M059J (cell line): Measurements from ENCODE around the gene TLE3. TPM values are rescaled to one million over a fixed set of nuclear protein-coding genes. Genes with fewer than 3 reads are reported as not detected.
A peak's percentile ranks its signal among the peaks of the same experiment; 100 is the strongest.
"Not testable (repeated sequence)": the region's sequence is repeated elsewhere in the genome, so short reads cannot be mapped to it uniquely, and the experiment has no call there.

ENCODE experiments used
- DNase-seq: peaks from one replicate; pipeline ENCODE4 v3.0.0-alpha.2; 2012; ENCODE audit warnings: low read depth
- total RNA-seq: library from RNA; depleted of rRNA; stranded (reverse); fragments of >200 nt; shearing (Covaris generic); gene quantifications from 2 replicates; pipeline ENCODE4 v1.2.3, GENCODE V29; 2014; rRNA removed

Gene TLE3
- total RNA-seq = 6.4 and 15.6 TPM in 2 replicates

- peak; percentile 96 for DNase-seq
Observed at GRCh38 chr15:70097321-70098152, at the start of gene TLE3. Gene TLE3, minus strand, starts transcription at chr15:70097917. Its CDS starts 1,119 bp downstream, at chr15:70096798.

GRCh38 chr15:70147178-70147760 is 49.6 kb upstream of the TLE3 start:
- no peak for DNase-seq

GRCh38 chr15:70146771-70147170 is 49.1 kb upstream of the TLE3 start:
- DNase-seq = no peak

DNA sequence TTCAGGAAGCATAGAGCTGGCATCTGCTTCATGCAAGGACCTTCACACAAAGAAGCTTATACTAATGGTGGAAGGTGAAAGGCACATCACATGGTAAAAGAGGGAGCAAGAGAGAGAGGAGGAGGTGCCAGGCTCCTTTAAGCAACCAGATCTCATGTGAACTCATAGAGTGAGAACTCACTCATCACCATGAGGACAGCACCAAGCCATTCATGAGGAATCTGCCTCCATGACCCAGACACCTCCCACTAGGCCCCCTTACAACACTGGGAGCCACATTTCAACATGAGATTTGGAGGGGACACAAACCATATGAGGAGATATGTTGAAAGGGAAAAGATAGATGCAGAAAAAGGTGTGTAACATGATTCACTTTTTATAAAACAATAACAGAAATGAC is 48.4 kb upstream of the TLE3 start:
- no peak for DNase-seq

GRCh38 chr15:70145261-70145660 is 47.5 kb upstream of the TLE3 start:
- no peak for DNase-seq

GRCh38 chr15:70142322-70143191 is 44.8 kb upstream of the TLE3 start:
- DNase-seq = peak; percentile 53

DNA sequence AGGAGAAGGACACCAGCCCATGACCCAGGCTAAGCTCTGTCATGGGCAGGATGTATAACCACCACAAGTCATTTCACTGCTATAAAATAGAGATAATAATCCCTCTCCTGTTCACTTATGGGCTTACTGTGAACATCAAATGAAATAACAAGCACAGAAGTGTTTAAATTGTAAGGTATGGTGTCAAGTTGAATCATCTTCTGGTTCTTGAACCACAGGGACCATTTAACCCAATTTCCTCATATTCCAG is 44.3 kb upstream of the TLE3 start:
- DNase-seq = no peak

- no peak for DNase-seq
Observed at GRCh38 chr15:70141376-70142071, 43.8 kb upstream of the TLE3 start.

DNA sequence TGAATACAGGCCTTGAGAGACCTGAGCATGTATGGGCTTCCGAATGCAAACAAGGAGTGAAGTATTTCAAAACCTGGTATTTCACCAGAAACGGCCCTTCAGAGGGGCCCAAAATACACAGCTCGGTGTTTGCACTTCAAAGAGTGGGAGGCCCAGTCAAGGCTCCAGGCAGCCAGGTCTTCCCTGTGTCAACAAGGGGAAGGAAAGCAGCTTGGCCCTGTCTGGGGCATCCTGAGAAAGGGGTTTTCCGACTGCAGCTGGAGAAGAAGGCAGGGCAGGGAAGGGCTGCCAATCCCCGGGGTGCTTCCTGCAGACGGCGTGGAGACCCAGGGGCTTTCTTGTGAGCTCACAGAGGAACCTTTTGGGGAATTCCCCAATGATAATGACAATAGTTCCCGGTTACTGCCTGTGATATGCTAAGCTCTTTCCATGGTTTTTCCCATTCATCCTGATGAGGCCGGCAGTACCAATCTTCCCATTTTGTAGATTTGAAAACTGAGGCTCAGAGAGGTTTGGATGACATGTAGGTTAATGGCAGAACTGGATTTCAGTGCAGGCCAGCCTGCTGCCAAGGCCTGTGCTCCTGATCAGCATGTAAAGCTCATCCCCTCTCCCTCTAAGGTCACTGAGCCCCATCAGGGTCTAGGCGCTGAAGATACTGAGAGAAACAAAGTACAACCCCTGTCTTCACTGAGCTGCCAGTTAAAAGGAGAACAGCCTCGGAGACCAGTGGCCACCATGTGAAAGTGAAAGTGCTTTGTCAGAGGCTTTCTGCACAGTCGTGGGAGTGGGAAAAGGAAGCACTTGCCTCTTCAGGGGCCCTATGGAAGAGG is 43.0 kb upstream of the TLE3 start:
- peak; percentile 39 for DNase-seq

DNA sequence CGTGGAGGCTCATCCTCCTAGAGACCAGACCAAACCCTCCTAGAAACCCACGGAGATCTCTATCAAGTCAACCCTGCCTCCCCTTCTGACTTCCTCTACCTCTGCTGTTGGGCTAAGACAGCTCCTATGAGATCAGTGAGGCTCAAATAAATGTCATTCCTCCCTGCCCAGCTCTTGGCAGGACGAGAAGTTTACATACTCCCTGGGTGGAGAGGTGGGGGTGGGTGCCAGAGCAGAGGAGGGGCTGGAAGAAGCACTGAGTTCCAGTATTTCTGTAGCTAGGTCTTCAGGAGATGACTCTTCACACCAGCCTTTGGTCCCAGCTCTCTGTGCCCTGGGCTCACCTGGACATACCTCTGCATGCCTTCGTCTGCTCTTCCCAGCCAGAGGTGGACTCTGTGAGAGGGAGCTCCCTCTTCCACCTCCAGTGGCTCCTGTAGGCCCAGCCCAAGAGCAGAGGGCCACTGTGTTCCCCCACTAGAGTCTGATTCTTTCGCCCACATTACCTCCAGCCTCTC is 42.4 kb upstream of the TLE3 start:
- DNase-seq = no peak

DNA sequence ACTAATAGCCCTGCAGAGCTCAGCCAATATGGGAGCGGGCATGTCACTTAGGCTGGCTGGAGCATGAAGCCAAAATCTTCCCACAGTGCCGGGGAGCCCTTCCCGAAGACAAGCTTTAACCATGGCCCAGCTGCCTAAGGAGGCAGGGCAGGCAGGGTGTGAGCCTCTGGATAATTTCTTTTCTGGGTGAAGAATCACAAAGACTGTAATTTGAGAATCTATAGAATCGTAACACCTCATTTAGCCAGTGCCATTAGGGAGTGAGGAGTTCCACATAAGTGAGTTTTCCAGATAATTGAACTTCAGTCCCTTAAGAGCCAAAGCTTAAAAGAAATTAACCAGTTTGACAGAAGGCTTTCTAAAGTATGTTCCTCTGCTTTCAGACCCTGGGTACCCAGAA is 40.2 kb upstream of the TLE3 start:
- DNase-seq = no peak

GRCh38 chr15:70137021-70137420 is 39.3 kb upstream of the TLE3 start:
- DNase-seq = not testable (repeated sequence)

DNA sequence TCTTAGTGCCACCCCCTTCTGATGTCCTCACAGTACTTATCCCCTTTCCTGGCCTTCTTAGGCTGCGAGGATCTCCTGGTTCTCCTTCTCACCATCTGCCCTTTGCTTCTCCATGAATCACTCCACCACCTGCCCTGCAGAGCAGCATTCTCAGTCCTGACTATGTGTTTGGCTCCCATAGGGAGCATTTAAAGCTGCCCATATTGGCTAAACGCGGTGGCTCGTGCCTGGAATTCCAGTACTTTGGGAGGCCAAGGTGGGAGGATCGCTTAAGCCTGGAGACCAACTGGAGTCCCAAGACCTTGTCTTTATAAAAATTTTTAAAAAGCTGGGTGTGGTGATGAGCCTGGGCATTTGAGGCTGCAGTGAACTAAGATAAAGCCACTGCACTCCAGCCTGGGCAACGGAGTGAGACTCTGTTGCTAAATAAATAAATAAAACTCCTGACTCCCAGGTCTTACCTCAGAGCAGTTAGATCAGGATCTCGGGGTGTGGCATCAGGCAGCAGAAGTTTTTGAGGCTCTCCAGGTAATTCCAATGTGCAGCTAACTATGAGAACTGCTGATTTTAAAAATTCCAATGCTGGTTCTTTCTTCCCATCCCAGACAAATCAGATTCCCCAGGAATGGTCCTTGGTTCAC is 36.2 kb upstream of the TLE3 start:
- DNase-seq = no peak

DNA sequence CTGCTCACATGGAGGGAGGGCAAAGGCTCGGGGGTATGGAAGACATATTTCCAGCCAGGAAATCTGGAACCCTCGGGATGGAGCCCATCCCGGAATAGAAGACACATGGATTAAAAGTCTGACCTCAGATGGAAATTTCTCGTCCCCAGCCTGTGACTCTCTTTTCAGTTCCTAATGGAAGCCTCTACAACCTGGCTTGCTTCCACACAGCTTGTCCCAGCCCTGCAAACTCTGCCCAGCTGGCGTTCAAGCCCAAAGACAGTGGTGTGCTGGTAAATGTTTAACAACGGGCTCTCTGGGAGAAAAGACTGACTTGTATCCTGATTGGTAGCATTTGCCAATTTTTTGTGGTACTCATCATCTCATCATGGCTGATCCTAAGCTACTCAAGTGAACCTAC is 35.6 kb upstream of the TLE3 start:
- no peak for DNase-seq

GRCh38 chr15:70132571-70132970 is 34.9 kb upstream of the TLE3 start:
- DNase-seq = no peak

DNA sequence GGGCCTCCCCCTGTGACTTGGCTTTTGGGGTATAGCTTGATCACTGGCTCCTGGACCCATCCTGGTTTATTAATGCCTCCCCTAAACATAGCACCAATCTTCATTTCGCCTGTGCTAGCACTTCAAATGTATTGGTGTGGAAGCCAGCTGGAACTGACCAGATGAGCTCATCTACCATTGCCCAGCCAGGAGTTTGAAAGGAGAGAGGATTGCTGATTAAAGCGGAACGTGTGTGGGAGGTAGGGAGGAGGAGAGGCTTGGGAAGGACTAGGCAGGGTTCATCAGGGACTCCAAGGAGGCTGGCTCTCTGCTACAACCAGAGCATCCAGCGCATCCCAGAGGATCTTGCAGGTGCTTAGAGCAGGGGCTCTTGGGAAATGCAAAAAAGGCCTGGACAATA is 34.4 kb upstream of the TLE3 start:
- DNase-seq = no peak

- DNase-seq = no peak
Observed at GRCh38 chr15:70128414-70129140, 30.9 kb upstream of the TLE3 start.

GRCh38 chr15:70127770-70128413 is 30.2 kb upstream of the TLE3 start:
- DNase-seq = peak; percentile 27

- peak; percentile 85 for DNase-seq
Observed at GRCh38 chr15:70127288-70127746, 29.6 kb upstream of the TLE3 start.
